Hippocampal formation (tissue), 2 donors: ENCODE results near the gene COL23A1.
A peak's percentile ranks its signal among the peaks of the same experiment; 100 is the strongest.
"Not testable (repeated sequence)": the region's sequence is repeated elsewhere in the genome, so short reads cannot be mapped to it uniquely, and the experiment has no call there.

Source experiments
- DNase-seq, 2 donors: peaks; one replicate each; lab custom pipeline; 2025; lab: John Stamatoyannopoulos, UW

The COL23A1 gene

DNA sequence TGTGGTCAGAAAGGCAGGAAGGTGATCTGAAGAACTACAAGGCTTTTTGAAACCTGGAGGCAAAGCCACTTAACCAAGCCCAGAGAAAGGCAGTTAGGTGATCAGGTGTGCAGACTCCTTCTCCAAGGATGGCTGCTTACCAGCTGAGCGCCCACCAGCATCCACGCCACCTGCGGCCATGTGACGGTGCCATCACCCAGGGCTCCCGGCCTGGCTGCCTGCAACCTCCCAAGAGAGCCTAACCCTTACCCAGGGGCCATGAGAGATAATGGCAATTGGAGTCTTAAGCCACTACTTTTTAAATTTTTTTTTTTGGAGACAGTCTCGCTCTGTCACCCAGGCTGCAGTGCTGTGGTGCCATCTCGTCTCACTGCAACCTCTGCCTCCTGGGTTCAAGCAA, 324.4 kb downstream of the COL23A1 start:
- no peak for DNase-seq

DNA sequence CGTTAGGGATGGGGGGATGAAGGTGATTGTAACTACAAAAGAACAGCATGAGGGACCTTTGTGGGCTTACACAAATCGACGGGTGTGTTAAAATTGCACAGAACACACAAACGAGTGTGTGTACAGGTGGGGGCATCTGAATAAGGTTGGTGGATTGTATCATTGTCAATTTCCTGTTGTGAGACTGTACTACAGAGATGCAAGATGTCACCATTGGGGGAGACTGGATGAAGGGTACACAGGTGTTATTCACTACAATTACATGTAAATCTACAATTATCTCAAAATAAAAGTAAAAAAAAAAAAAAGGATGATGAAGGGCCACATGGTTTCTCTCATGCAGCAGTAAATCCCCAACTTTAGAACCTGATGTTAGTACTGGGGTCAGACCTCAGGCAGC, 326.1 kb downstream of the COL23A1 start:
- DNase-seq = no peak

DNA sequence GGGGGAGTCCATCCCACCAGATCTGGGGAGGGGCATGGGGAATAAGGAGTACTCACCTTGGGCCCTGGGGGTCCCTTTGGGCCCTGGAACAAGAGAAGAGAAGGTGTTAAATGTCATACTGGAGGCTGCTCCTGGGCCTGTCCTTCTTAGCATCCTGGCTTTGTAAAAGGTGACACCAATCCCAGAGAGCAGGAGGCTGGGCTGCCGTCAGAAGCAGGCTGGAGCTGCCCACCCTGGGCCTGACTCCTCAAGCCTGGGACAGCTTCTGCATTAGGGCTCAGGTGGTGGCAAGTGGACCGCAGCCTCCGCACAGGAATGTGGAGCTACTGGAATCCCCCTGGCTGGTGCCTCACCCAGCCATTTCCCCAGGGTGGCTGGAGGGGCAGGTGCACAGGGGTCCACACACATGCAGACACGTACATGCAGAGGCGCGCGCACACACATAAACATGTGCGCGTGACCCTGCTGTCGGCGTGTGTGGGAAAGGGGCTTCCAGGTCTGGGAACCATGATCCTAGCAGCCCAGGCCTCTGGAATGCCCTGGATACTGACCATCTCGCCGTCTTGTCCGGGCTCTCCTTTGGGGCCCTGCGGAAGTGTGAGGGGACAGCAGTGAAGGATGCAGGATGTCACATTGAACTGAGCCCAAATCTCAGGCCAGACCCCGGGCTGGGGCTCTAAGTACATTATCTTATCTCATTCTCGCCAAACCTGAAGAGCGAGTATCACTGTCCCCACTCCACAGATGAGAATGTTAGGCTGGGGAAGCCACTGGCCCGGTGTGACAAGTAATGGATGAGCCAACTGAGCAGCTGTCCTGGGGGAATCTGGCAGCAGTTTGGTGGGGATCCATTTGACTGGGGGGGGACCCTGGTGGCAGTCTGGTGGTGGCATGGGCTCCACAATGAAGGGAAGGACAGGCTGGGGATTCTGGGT, 328.3 kb downstream of the COL23A1 start:
- DNase-seq = no peak

DNA sequence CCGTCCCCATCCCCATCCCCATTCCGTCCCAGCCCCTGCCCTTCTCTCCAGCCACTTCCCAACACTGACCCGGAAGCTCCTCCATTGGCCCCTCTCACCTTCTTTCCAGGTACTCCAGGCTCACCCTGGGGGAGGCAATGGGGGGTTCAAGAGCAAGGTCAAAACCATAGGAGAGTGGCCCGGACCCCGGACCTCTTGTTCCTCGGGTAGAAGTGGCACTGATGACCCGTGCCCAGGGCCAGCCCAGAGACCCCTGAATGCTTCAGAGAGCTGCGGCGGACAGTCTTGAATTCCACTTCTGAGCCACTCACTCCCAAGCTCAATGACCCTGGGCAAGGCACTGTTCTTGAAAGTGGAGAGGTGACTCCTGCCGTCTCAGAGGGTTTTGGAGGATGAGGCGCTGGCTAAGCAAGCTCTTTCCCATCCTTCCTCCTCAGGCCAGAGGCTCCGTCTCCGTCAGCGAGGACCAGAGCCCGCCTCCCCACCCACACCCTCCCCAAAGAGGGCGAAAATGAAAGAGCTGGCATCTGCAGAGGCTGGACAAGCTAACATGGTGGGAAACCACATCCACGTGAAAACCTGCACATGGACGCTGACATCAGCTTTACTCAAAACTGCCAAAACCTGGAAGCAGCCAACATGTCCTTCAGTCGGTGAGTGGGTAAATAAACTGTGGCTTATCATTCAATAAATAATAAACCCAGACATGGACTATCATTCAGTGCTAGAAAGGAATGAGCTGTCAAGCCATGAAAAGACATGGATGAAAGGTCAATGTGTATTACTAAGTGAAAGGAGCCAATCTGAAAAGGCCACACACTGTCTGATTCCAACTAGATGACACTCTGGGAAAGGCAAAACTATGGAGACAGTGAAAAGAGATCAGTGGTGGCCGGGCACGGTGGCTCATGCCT, 330.3 kb downstream of the COL23A1 start:
- DNase-seq = no peak

DNA sequence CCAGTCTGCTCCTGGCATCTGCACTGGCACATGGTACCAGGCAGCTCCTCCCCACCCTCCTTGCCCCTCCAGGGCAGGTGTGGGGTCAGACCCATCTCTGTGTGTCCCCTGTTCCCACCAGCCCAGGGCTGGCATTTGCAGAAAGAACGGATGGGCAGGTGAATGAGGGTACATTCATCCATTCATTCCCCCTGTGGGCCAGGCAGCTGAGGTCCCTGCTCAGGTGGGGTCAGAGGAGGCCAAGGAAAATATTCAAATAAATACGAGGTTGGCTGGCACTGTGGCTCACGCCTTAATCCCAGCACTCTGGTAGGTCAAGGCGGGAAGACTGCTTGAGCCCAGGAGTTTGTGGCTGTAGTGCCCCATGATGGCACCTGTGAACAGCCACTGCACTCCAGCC, 332.5 kb downstream of the COL23A1 start:
- no peak for DNase-seq

DNA sequence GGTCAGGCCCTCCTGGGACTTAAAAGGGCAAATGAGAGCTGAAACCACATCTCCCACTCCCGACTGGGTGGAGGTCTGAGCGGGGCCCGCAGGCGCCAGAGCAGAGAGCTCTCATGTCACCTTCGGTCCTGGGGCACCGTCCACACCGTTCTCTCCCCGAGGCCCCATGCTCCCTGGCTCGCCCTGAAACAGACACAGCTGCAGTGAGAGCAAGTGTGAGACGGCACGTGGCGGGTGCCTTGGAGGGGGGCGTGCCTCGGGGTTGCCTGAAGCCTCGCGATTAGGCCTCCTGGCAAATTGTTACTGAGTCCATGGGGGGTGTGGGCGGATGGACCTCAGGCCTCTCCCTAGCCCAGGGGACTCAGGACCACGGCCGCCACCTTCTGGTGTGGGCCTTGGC, 333.4 kb downstream of the COL23A1 start:
- DNase-seq = no peak

DNA sequence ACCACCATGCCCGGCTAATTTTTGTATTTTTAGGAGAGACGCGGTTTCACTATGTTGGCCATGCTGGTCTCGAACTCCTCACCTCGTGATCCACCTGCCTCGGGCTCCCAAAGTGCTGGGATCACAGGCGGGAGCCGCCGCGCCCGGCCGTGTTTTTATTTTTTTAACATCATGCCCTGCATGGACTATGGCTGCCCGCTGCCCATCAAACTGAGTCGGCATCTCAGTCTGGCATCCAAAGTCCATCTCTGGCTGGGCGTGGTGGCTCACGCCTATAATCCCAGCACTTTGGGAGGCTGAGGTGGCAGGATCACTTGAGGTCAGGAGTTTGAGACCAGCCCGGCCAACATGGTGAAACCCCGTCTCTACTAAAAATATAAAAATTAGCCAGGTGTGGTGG, 336.6 kb downstream of the COL23A1 start:
- not testable (repeated sequence) for DNase-seq

DNA sequence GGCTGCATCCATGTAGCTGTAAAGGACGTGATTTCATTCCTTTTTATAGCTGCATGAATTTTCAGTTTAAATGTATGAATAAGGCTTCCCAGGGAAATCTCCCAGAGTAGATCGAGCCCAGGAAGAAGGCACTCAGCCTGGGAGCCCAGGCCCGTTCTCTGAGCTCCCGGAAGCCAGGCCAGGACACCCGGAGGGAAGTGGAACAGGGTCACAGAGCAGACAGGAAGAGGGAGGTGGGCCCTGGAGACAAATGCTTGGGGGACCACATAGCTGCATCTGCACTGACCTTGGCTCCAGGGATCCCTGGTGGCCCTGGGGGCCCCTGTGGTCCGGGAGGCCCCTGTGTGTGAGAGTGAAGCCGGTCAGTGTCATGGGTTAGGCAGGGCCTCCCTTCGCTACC, 337.9 kb downstream of the COL23A1 start:
- no peak for DNase-seq

DNA sequence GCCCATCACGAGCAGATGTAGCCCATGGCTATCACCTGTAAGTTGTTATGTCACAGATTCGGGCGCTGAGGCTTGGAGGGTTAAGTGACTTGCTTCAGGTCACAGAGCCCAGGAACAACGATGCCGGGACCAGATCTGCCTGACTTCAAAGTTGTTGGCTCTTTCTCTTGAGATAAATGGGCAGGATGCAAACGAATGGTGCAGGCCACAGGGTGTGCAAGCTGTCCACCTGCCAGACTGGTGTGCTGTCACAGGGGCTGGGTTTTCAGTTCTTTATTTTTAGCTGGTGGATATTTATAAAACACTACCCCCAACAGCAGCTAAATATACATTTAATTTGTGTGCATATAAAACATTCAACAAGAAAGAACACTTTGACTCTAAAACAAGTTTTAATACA, 339.9 kb downstream of the COL23A1 start:
- no peak for DNase-seq

DNA sequence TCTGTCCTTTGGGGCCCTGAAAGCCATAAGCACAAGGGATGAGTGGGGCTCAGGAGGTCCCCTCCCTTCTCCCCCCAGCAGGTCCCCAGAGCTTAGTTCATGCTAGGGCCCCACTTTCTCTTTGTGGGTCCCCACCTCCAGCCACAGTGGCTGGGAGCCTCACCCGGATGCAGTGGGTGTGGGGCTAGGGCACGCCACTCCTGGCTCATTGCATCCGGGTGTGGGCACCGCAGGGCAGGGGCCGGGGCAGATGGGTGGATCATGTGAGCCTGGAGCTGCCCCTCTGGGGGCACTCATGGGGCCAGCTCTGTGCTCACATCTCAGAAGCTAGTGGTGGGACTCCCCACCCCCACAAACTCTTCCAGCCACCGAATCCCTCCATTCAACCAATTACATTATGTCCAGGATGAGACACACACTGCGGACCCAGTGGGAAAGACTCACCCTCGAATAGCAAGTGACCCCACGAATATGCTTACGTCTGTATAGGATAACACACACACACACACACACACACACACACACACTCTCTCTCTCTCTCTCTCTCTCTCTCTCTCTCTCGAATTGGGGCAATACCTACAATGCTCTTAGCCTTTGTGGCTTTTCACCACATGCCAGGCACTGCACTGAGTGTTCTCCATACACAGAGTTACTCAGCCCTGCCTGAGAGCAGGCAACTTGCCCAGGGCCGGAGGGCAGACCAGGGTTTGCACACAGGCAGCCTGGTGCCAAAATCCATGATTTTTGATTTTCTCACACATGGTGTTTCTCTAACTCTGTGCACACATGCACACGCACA, 340.8 kb downstream of the COL23A1 start:
- DNase-seq = no peak

DNA sequence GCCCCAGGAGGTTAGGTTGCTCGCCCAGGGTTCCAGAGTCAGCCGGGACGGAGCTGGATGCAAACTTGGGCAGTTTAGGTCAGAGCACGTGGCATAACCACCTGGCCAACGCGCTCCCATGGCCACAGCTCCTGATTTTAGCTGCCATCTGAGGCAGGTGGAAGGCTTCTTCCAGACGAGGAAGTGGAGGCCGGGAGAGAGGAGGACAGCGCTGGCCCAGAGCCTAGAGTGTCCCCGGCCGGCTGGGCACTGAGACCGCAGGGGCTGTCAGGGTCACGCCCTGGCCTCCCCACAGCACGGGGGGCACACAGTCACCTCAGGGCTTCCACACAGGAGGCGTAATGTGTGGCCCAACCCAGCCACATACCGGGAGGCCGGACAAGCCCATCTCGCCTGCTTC, 341.4 kb downstream of the COL23A1 start:
- DNase-seq = no peak

DNA sequence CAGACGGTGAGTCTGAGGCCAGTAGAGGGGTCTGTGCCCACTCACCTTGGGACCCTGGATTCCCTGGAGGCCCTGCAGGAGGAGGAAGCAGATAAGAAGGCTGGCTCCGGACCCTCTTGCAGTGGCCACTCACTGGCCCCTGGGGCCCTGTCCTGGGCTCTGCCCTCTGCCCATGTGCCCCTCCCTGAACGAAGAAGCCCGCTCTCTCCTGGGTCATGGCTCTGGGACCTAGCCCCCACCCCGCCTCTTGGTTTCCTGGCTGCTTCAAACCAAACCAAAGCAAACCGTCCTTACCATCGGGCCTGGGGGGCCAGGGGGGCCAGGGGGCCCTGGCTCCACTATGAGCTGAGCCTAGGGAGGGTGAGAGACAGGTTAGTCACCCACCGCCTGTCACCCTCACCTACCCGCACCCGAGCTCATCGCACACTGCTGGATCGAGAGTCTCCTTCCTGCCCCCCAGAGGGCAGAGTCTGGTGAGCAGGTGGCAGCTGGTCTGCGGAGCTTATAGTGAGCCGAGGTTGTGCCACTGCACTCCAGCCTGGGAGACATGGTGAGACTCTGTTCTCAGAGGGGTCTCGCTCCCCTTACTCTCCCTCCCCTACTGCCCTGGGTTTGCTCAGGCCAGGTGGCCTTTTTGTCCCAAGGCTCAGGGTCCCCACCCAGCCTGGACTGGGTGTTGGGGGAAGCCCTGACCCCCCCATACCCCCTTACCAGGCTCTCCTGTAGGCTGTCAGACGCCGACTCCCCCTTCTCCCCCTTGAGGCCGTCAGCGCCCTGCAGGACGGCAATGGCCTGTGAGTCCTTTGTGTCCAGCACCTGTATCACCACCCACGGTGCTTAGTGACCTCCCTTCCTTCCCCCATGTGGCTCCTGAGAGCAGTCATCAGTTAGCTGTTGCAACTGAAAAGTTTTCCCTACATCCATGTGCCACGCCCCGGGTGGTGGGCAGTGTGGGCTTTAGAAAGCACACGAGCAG, 342.4 kb downstream of the COL23A1 start:
- no peak for DNase-seq

DNA sequence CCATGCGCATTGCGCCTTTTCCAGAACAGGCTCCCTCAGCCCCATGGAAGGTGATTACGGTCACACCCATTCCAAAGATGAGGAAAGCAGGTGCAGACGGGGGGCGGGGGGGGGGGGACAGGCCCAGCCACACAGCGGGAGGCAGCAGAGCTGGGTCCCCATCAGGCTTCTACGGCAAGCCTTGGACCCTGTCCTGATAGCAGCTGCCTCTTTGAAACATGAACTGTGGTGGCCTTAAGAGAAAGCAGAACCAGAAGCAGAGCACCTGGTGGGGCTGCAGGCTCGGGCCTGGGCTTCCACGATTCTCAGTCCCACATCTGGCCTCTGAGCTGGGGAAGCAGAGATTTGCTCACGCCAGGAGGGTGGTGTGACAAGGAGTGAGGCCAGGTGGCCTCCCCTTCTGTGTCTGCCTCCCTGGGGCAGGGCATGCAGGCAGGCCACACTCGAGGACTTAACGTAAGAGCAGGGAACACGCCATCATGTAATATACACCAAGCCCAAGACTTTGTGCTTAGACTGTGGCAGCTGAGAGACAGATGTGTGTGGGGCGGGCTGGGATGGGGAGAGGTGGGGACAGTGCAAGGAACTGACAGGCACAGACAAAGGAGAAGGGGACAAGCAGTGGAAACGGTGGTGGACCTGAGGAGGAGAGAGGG, 343.4 kb downstream of the COL23A1 start:
- DNase-seq = no peak

DNA sequence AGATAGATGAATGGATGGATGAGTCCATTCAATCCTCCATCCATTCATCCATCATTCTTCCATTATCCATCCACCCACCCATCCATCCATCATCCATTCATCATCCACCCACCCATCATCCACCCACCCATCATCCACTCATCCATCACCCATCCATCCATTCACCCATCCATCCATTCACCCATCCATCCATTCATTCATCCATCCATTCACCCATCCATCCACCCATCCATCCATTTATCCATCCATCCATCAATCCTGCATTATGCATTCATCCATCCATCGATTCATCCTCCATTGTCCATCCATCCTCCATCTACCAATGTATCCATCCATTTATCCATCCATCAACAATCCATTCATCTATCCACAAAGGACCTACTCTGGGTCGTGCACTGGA, 344.8 kb downstream of the COL23A1 start:
- DNase-seq = no peak

DNA sequence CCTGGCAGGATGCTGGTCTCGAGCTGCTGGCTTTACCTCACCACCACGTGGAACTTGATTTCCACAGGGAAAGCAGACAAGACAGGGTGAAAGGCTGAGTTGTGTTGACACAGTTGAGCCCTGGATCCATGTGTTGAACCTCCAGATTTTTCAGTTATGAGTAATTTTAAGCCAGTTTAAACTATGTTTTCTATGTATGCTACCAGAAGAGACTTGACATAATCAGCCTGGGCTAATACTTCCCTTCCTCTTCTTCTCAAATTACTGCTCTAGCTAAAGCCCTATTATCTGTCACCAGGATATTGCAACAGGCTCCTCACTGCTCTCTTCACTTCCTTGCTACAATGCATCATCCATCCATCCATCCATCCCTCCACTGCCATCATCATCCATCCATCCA, 345.6 kb downstream of the COL23A1 start:
- no peak for DNase-seq

DNA sequence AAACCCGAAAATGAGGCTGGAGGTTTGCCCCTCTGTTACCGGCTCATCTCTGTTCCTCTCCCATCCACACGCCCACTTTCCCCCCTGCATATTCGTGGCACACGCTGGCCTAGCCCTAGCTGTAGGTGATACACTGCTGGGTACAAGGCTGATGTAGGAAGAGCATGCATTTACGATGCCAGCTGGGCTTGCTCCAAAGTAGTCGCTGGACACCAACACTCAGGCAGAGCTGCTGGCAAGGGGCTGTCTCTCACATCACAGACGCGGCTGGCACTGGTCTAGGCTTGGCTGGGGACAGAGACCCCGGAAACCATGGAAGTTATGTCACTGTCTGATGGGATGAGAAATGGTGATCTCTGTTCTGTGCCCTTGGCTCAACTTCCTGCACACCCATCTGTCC, 347.8 kb downstream of the COL23A1 start:
- no peak for DNase-seq

DNA sequence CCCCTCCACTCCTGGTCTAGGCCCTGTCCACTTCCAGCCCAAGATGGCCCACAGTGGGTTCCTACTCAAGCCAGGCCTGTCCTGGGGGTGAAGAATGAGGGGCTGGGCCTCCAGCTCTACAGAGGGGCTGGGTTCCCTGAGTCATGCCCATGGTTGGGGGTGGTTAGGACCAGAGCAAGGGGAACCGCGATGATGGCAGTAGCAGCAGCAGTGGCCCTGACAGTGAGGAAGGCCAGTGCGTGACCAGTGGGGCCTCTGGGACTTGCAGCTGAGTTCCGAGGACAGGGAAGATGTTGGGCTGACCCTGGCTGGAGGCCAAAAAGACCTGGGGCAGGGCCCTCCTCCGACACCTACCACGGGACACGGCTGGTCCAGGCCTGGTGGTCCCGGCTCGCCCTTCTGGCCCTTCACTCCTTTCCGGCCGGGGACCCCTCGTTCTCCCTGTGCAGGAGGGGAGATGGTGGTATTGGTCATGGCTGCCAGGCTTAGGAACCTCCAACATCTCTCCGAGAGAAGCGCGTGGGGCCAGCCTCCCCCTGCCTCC, 348.4 kb downstream of the COL23A1 start:
- DNase-seq = no peak

DNA sequence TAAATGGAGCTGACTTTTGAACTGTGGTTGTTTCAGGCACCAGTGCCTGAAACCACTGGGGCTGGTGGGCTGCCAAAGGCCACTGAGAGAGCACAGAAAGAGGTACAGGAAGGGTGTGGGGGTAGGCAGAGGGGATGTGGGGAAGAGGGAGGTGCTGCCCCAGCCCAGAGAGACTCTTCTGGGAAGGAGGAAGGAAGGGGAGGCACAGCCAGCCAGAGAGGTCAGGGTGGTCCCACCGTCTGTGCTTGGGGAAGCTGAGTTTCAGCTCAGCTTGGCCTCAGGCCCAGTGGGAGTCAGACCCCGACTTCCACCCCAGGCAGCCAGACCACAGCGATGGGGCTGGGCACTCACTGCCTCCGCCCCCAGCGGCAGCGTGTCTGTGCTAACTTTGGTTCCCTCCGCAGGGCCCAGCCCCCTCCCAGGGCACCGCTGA, 348.9 kb downstream of the COL23A1 start:
- DNase-seq = peak in 1 of 2 donors; percentile 29

DNA sequence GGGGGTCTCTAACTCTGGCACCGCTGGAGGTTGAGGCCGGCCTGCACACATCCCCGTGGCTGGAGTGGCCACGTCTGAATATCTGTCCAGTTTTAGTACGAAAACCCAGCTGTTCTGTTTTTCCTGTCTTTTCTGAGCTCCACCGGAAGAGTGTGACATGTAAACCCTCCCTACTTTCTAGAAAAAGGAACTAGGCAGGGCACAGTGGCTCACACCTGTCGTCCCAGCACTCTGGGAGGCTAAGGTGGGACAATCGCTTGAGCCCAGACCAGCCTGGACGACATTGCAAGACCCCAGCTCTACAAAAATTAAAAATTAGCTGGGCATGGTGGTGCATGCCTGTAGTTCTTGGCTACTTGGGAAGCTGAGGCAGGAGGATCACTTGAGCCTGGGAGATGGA, 349.4 kb downstream of the COL23A1 start:
- DNase-seq = no peak

DNA sequence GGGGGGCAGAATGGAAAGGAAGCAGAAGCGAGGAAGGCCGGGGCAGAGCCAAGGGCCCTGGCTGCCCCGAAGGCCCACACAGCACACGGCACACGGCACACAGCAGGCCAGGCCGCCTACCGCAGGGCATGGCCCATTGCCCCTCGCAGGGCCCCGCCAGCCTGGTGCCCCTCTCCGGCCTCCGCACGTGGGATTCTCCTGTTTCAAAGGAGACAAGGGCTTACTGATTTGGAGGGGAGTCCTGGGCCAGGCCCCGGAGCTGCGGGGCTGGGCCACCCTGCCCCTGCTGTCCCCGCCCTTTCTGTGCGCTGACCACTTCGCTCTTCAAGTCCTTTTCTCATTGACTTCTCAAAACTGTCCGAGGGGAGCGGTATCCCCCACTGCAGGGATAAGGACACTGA, 349.9 kb downstream of the COL23A1 start:
- no peak for DNase-seq
